ENCODE data around the gene VAT1. TPM values are rescaled to one million over a fixed set of nuclear protein-coding genes. Genes with fewer than 3 reads are reported as not detected.
"Not testable (repeated sequence)": the region's sequence is repeated elsewhere in the genome, so short reads cannot be mapped to it uniquely, and the experiment has no call there.

The VAT1 gene
- total RNA-seq, 2 donors from 2014 or later = 89.1 to 255 TPM

- WGBS = under 1% methylated on average over 49 of the region's 49 CpGs
- Histone ChIP-seq H3K27ac (peak within 1 kb of the TSS; percentile 78 to 81), H3K4me1 (replicated peaks) (no peaks in the 10 kb centered on the region), H3K4me3 (peak within 1 kb of the TSS; percentile 56 to 66), H3K36me3 (peaks cover 0 to 12% of the 10 kb centered on the region in 2 donors), H3K27me3 (replicated peaks; ENCODE audit: insufficient read depth) (no peaks in the 10 kb centered on the region), H3K9me3 (no peaks in the 10 kb centered on the region)
- peak; percentile 99 for DNase-seq (ENCODE audit: low spot score)
- intact Hi-C loops (cut with DNase I) = loop anchor here (2.0 to 5.0 kb wide), 2 partner anchors 17 to 151 kb away; partner anchors contain the start of genes PTGES3L and RUNDC1
- TF ChIP-seq POLR2AphosphoS5 (IDR thresholded peaks at IDR 0.05) = peak; percentile 100
- TF ChIP-seq POLR2A (IDR thresholded peaks at IDR 0.05) = peak; percentile 82
- TF ChIP-seq, protein P1, sequence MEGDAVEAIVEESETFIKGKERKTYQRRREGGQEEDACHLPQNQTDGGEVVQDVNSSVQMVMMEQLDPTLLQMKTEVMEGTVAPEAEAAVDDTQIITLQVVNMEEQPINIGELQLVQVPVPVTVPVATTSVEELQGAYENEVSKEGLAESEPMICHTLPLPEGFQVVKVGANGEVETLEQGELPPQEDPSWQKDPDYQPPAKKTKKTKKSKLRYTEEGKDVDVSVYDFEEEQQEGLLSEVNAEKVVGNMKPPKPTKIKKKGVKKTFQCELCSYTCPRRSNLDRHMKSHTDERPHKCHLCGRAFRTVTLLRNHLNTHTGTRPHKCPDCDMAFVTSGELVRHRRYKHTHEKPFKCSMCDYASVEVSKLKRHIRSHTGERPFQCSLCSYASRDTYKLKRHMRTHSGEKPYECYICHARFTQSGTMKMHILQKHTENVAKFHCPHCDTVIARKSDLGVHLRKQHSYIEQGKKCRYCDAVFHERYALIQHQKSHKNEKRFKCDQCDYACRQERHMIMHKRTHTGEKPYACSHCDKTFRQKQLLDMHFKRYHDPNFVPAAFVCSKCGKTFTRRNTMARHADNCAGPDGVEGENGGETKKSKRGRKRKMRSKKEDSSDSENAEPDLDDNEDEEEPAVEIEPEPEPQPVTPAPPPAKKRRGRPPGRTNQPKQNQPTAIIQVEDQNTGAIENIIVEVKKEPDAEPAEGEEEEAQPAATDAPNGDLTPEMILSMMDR (IDR thresholded peaks at IDR 0.05) = peak; percentile 80 to 99 (median 94)
Observed at GRCh38 chr17:42997984-42998938, 23.9 kb downstream of the VAT1 start, which contains the start of gene RPL27. TSS of gene RPL27 (plus strand) at chr17:42998419. CDS start at chr17:42998751, 332 bp downstream.

- no peaks in the 10 kb centered on the region for H3K9me3 ChIP-seq
- H3K36me3 ChIP-seq = peaks cover 0 to 5% of the 10 kb centered on the region in 2 donors
- H3K4me3 ChIP-seq = no peak overlapping the region
- intact Hi-C loops (cut with DNase I) = loop anchor here (5.0 kb wide), 1 partner anchor 150 kb away; no protein-coding TSS in a partner anchor
- H3K4me1 ChIP-seq (replicated peaks) = no peaks in the 10 kb centered on the region
- H3K27me3 ChIP-seq (replicated peaks; ENCODE audit: insufficient read depth) = no peaks in the 10 kb centered on the region
- peak overlapping the region; percentile 72 to 81 for H3K27ac ChIP-seq
- TF ChIP-seq, protein P1 (IDR thresholded peaks at IDR 0.05) = no peak
- TF ChIP-seq POLR2A (IDR thresholded peaks at IDR 0.05) = no peak
- TF ChIP-seq POLR2AphosphoS5 (IDR thresholded peaks at IDR 0.05) = no peak
- no peak for DNase-seq (ENCODE audit: low spot score)
- 21% methylated on average over 5 of the region's 5 CpGs for WGBS
Observed at GRCh38 chr17:42997390-42997983, 24.7 kb downstream of the VAT1 start.

DNA sequence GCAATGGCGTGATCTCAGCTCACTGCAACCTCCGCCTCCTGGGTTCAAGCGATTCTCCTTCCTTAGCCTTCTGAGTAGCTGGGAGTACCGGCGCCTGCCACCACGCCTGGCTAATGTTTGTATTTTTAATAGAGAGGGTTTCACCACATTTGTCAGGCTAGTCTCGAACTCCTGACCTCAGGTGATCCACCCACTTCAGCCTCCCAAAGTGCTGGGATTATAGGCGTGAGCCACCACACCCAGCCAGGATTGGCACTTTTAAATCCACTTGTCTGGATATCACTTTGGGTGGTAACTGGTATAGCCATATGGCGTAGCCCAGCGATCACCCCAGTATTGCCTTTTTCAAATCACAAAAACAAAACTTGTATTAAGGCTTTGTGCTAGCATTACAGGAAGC lies 28.3 kb downstream of the VAT1 start:
- Histone ChIP-seq H3K27ac (peak overlapping the region in 1 of 2 donors; percentile 57), H3K36me3 (peaks cover 13 to 23% of the 10 kb centered on the region in 2 donors)
- DNase-seq (ENCODE audit: low spot score); H3K4me1 ChIP-seq (replicated peaks); H3K9me3 ChIP-seq; intact Hi-C loops (cut with DNase I); H3K4me3 ChIP-seq; H3K27me3 ChIP-seq (replicated peaks; ENCODE audit: insufficient read depth): not testable (repeated sequence)
- WGBS = 86% methylated on average over 10 of the region's 10 CpGs

GRCh38 chr17:42992872-42993271 lies 29.3 kb downstream of the VAT1 start:
- peak; percentile 73 for TF ChIP-seq POLR2AphosphoS5 (IDR thresholded peaks at IDR 0.05)
- TF ChIP-seq POLR2A (IDR thresholded peaks at IDR 0.05) = no peak
- intact Hi-C loops (cut with DNase I) = no loop called here
- H3K4me1 ChIP-seq (replicated peaks) = peaks cover 5% of the 10 kb centered on the region
- 72% methylated on average over 5 of the region's 5 CpGs for WGBS
- no peaks in the 10 kb centered on the region for H3K27me3 ChIP-seq (replicated peaks; ENCODE audit: insufficient read depth)
- H3K27ac ChIP-seq = peak overlapping the region in 1 of 2 donors; percentile 57
- H3K9me3 ChIP-seq = no peaks in the 10 kb centered on the region
- no peak overlapping the region for H3K4me3 ChIP-seq
- peak; percentile 36 for DNase-seq (ENCODE audit: low spot score)
- peaks cover 13 to 29% of the 10 kb centered on the region in 2 donors for H3K36me3 ChIP-seq

GRCh38 chr17:42991471-42991870 lies 30.7 kb downstream of the VAT1 start:
- Histone ChIP-seq H3K9me3 (no peaks in the 10 kb centered on the region), H3K27me3 (replicated peaks; ENCODE audit: insufficient read depth) (no peaks in the 10 kb centered on the region), H3K4me1 (replicated peaks) (peaks cover 11% of the 10 kb centered on the region), H3K36me3 (peaks cover 13 to 29% of the 10 kb centered on the region in 2 donors), H3K4me3 (no peak overlapping the region), H3K27ac (no peak overlapping the region)
- no peak for DNase-seq (ENCODE audit: low spot score)
- WGBS = 97% methylated on average over 6 of the region's 6 CpGs
- intact Hi-C loops (cut with DNase I) = no loop called here
- TF ChIP-seq POLR2AphosphoS5 (IDR thresholded peaks at IDR 0.05) = no peak
- TF ChIP-seq, protein P1 (IDR thresholded peaks at IDR 0.05) = no peak
- TF ChIP-seq POLR2A (IDR thresholded peaks at IDR 0.05) = no peak

All from prostate gland (tissue), 2 donors.